Suppressor macrophage (primary cell): ENCODE results near the gene CIAO3.
A peak's percentile ranks its signal among the peaks of the same experiment; 100 is the strongest.
"Not testable (repeated sequence)": the region's sequence is repeated elsewhere in the genome, so short reads cannot be mapped to it uniquely, and the experiment has no call there.

ENCODE experiments used
- DNase-seq, 4 experiments: peaks; one replicate each; pipeline ENCODE4 v3.0.0-alpha.2; 2020 to 2022

CIAO3 gene

GRCh38 chr16:692356-693108, 48.3 kb downstream of the CIAO3 start:
- DNase-seq = no peak

- not testable (repeated sequence) for DNase-seq
Observed at GRCh38 chr16:691242-691641, 49.6 kb downstream of the CIAO3 start.

- no peak for DNase-seq
Observed at GRCh38 chr16:689175-689897, 51.5 kb downstream of the CIAO3 start.

GRCh38 chr16:687499-687898, 53.3 kb downstream of the CIAO3 start:
- no peak for DNase-seq

- DNase-seq = no peak
Observed at GRCh38 chr16:686459-687260, 54.1 kb downstream of the CIAO3 start.

GRCh38 chr16:685967-686366, 54.8 kb downstream of the CIAO3 start:
- peak; percentile 42 to 76 (median 56) for DNase-seq

GRCh38 chr16:684961-685696, 55.7 kb downstream of the CIAO3 start:
- DNase-seq = no peak

GRCh38 chr16:684071-684794, 56.6 kb downstream of the CIAO3 start, which contains the start of gene JMJD8:
TSS of gene JMJD8 (minus strand) at chr16:684334. CDS start at chr16:684319, 15 bp downstream.
- DNase-seq = peak; percentile 97 to 99 (median 98)

- DNase-seq = peak in 1 of 4 experiments; percentile 24
Observed at GRCh38 chr16:683396-684070, 57.3 kb downstream of the CIAO3 start.

- DNase-seq = no peak
Observed at GRCh38 chr16:682493-683395, 58.1 kb downstream of the CIAO3 start.

- no peak for DNase-seq
Observed at GRCh38 chr16:681746-682427, 58.9 kb downstream of the CIAO3 start.

- peak; percentile 40 to 74 (median 60) for DNase-seq
Observed at GRCh38 chr16:680967-681745, 59.6 kb downstream of the CIAO3 start.

- no peak for DNase-seq
Observed at GRCh38 chr16:680625-680945, 60.2 kb downstream of the CIAO3 start.

GRCh38 chr16:679814-680624, 60.8 kb downstream of the CIAO3 start, which contains the start of gene STUB1:
TSS of gene STUB1 (plus strand) at chr16:680410. CDS start at chr16:680526, 116 bp downstream.
- peak; percentile 92 to 98 (median 96) for DNase-seq
